Measurements from ENCODE around the gene RPL36A. TPM values are rescaled to one million over a fixed set of nuclear protein-coding genes. Genes with fewer than 3 reads are reported as not detected.
A peak's percentile ranks its signal among the peaks of the same experiment; 100 is the strongest.

RPL36A gene
- total and polyA plus RNA-seq, 10 of the 15 experiments (the other 5 are each of a cell fraction or from before 2014, with no cell fraction given), result 425 to 4,528 (median 3,270) TPM

- TF ChIP-seq REST (IDR thresholded peaks at IDR 0.05; ENCODE audit: low read depth, low read length) (no peak), EED (IDR thresholded peaks at IDR 0.05; ENCODE audit: low read depth) (no peak), ZBED1 (IDR thresholded peaks at IDR 0.05; ENCODE audit: borderline replicate concordance) (0 out of 2 replicates have a peak, but pooled peaks have one; percentile 50), CTCF (IDR thresholded peaks at IDR 0.05 in 2 of 3, conservative IDR thresholded peaks at IDR 0.05 in 1 of 3; ENCODE audit: control insufficient read depth in 2 of 3, extremely low read depth in 1 of 3, insufficient read depth in 1 of 3, low read depth in 3 of 3, low read length in 3 of 3) (no peak), RFX5 (IDR thresholded peaks at IDR 0.05; ENCODE audit: low read depth, low read length) (no peak)
Measured at GRCh38 chrX:101391831-101392230, 1.0 kb downstream of the RPL36A start (continued).

All from GM12878 (cell line).